PC-3 (cell line): ENCODE data around the gene TAMM41. TPM values are rescaled to one million over a fixed set of nuclear protein-coding genes. Genes with fewer than 3 reads are reported as not detected.

Source experiments
- ATAC-seq: fragments of 200-7000 bp; cut with Tn5 transposase; 2 replicates; pipeline ENCODE4 v1.9.1; 2020; ENCODE audit warnings: mild to moderate bottlenecking, moderate library complexity
- BruUV-seq: library from RNA; stranded (reverse); fragments of 400-500 nt; replicated peaks from 2 replicates; lab custom pipeline; 2021; lab: Mats Ljungman, UMichigan
- CTCF ChIA-PET: fragments of 300-600 bp; sonication (Branson Sonifier 250); formaldehyde crosslinking; loops from one replicate; lab custom pipeline; 2022; ENCODE audit warnings: antibody characterized with exemption; lab: Charles Lee
- POLR2A ChIA-PET: fragments of 300-600 bp; sonication (Branson Sonifier 250); formaldehyde crosslinking; loops from one replicate; lab custom pipeline; 2022; ENCODE audit warnings: antibody characterized with exemption; ENCODE audit not compliant: unreplicated experiment; lab: Charles Lee
- DNase-seq: peaks from one replicate; pipeline ENCODE4 v3.0.0-alpha.2; 2015
- H2AFZ ChIP-seq: fragments of 300-600 bp; sonication (generic); 2 replicates; pipeline ENCODE4 v1.6.0; 2016; ENCODE audit warnings: antibody characterized with exemption, low read length
- H3F3A ChIP-seq: fragments of 300-600 bp; sonication (generic); one replicate; pipeline ENCODE4 v1.6.0; 2017; ENCODE audit warnings: antibody characterized with exemption, low read length, control low read depth, mild to moderate bottlenecking; ENCODE audit not compliant: unreplicated experiment
- H3K27ac ChIP-seq: fragments of 300-600 bp; sonication (generic); 2 replicates; pipeline ENCODE4 v1.5.1; 2016; ENCODE audit warnings: mild to moderate bottlenecking, low read length
- H3K27me3 ChIP-seq: fragments of 300-600 bp; sonication (generic); 2 replicates; pipeline ENCODE4 v1.6.1; 2016; ENCODE audit warnings: low read length, mixed read lengths
- H3K36me3 ChIP-seq: fragments of 300-600 bp; sonication (generic); 2 replicates; pipeline ENCODE4 v1.6.1; 2016; ENCODE audit warnings: low read depth, mixed run types, low read length, mixed read lengths
- H3K4me1 ChIP-seq: fragments of 300-600 bp; sonication (generic); 2 replicates; pipeline ENCODE4 v1.5.1; 2016; ENCODE audit warnings: low read length; ENCODE audit not compliant: insufficient read depth
- H3K4me2 ChIP-seq: fragments of 300-600 bp; sonication (generic); 2 replicates; pipeline ENCODE4 v1.6.0; 2016; ENCODE audit warnings: low read length
- H3K4me3 ChIP-seq: fragments of 300-600 bp; sonication (generic); 2 replicates; pipeline ENCODE4 v1.5.1; 2016; ENCODE audit warnings: mild to moderate bottlenecking, low read length, mixed read lengths
- H3K79me2 ChIP-seq: fragments of 300-600 bp; sonication (generic); 2 replicates; pipeline ENCODE4 v1.6.1; 2017; ENCODE audit warnings: low read length, mixed read lengths
- H3K9ac ChIP-seq: fragments of 300-600 bp; sonication (generic); 2 replicates; pipeline ENCODE4 v1.6.0; 2016; ENCODE audit warnings: mild to moderate bottlenecking, low read length
- H3K9me2 ChIP-seq: fragments of 300-600 bp; sonication (generic); replicated peaks from 2 replicates; pipeline ENCODE4 v1.6.1; 2016; ENCODE audit warnings: mixed run types, low read length, mixed read lengths
- H3K9me3 ChIP-seq: fragments of 300-600 bp; sonication (generic); 2 replicates; pipeline ENCODE4 v1.6.1; 2016; ENCODE audit warnings: low read length, mixed read lengths
- H4K20me1 ChIP-seq: fragments of 300-600 bp; sonication (generic); 2 replicates; pipeline ENCODE4 v1.6.1; 2016; ENCODE audit warnings: low read length, mixed read lengths
- CTCF ChIP-seq: fragments of 300-600 bp; sonication (generic); conservative IDR thresholded peaks from 2 replicates; pipeline ENCODE4 v1.5.1; 2017; ENCODE audit warnings: antibody characterized with exemption, low read depth, mild to moderate bottlenecking, low read length
- EZH2 ChIP-seq: fragments of 300-600 bp; sonication (generic); IDR thresholded peaks from one replicate; pipeline ENCODE4 v1.6.1; 2017; ENCODE audit warnings: antibody characterized with exemption, mild to moderate bottlenecking, low read length; ENCODE audit not compliant: unreplicated experiment
- EZH2phosphoT487 ChIP-seq: fragments of 300-600 bp; sonication (generic); IDR thresholded peaks from 2 replicates; pipeline ENCODE4 v1.6.1; 2018; ENCODE audit warnings: mild to moderate bottlenecking, antibody characterized with exemption, low read length, borderline replicate concordance
- intact Hi-C: fragments of 100-400 bp; cut with micrococcal nuclease; formaldehyde crosslinking; loops from 2 replicates; pipeline ENCODE4 v1.9.0; 2023
- total RNA-seq: library from RNA; depleted of rRNA; stranded (reverse); fragments of >200 nt; gene quantifications from 2 replicates; pipeline ENCODE4 v1.2.3, GENCODE V29; 2014

Gene TAMM41
- total RNA-seq, 1 experiment from 2014 or later: 10.5 TPM

DNA sequence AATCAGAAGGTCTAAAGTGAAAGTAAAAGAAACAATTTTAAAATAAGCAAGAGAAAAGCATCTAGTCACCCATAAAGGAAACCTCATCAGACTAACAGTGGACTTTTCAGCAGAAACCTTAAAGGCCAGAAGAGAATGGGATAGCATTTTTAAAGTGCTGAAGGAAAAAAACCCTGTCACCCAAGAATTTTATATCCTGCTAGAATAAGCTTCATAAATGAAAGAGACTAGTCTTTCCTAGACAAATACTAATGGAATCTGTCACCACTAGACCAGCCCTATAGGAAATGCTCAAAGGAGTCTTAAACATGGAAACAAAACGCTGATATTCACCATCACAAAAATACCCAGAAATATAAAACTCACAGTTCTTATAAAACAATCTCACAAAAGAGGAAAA, 46.9 kb downstream of the TAMM41 start:
- POLR2A ChIA-PET: no interaction called here

GRCh38 chr3:11794927-11795326, 51.8 kb downstream of the TAMM41 start:
- DNase-seq (no peak), ATAC-seq (no peak)
- no peaks in the 10 kb centered on the region for H3K27me3 ChIP-seq
- H3K4me3 ChIP-seq: no peak overlapping the region
- no peaks in the 10 kb centered on the region for H3K9me2 ChIP-seq
- TF ChIP-seq EZH2phosphoT487: no peak
- no peak overlapping the region for H3K4me2 ChIP-seq
- no peak overlapping the region for H3K9ac ChIP-seq
- POLR2A ChIA-PET: no interaction called here
- intact Hi-C loops: no loop called here
- H3F3A ChIP-seq: no peaks in the 10 kb centered on the region
- CTCF ChIA-PET: no interaction called here
- no peaks in the 10 kb centered on the region for H3K9me3 ChIP-seq
- H3K79me2 ChIP-seq: no peaks in the 10 kb centered on the region
- no peak overlapping the region for H2AFZ ChIP-seq
- BruUV-seq: no TSS peak
- peaks cover 38% of the 10 kb centered on the region for H3K36me3 ChIP-seq
- H4K20me1 ChIP-seq: no peaks in the 10 kb centered on the region
- H3K4me1 ChIP-seq: no peaks in the 10 kb centered on the region; the same call in 1 of the 2 replicates
- H3K27ac ChIP-seq: no peak overlapping the region

More for the DNA sequence above, 46.9 kb downstream of the TAMM41 start:
- no peak for TF ChIP-seq CTCF
- TF ChIP-seq EZH2: no peak
- no peak for TF ChIP-seq EZH2phosphoT487
- no peaks in the 10 kb centered on the region for H3K9me3 ChIP-seq
- intact Hi-C loops: loop anchor here (5.0 kb wide), 2 partner anchors 127 to 422 kb away; no protein-coding TSS in a partner anchor
- no peaks in the 10 kb centered on the region for H3K27me3 ChIP-seq
- H3K9me2 ChIP-seq: no peaks in the 10 kb centered on the region
- DNase-seq (no peak), ATAC-seq (no peak)
- H3K27ac ChIP-seq: no peak overlapping the region
- H4K20me1 ChIP-seq: no peaks in the 10 kb centered on the region
- no TSS peak for BruUV-seq
- CTCF ChIA-PET: no interaction called here
- peaks cover 52% of the 10 kb centered on the region for H3K36me3 ChIP-seq
- H3K79me2 ChIP-seq: no peaks in the 10 kb centered on the region
- H3K9ac ChIP-seq: no peak overlapping the region
- H3K4me3 ChIP-seq: no peak overlapping the region
- no peaks in the 10 kb centered on the region; the same call in 1 of the 2 replicates for H3K4me1 ChIP-seq
- no peak overlapping the region for H3K4me2 ChIP-seq
- H3F3A ChIP-seq: no peaks in the 10 kb centered on the region
- H2AFZ ChIP-seq: no peak overlapping the region

DNA sequence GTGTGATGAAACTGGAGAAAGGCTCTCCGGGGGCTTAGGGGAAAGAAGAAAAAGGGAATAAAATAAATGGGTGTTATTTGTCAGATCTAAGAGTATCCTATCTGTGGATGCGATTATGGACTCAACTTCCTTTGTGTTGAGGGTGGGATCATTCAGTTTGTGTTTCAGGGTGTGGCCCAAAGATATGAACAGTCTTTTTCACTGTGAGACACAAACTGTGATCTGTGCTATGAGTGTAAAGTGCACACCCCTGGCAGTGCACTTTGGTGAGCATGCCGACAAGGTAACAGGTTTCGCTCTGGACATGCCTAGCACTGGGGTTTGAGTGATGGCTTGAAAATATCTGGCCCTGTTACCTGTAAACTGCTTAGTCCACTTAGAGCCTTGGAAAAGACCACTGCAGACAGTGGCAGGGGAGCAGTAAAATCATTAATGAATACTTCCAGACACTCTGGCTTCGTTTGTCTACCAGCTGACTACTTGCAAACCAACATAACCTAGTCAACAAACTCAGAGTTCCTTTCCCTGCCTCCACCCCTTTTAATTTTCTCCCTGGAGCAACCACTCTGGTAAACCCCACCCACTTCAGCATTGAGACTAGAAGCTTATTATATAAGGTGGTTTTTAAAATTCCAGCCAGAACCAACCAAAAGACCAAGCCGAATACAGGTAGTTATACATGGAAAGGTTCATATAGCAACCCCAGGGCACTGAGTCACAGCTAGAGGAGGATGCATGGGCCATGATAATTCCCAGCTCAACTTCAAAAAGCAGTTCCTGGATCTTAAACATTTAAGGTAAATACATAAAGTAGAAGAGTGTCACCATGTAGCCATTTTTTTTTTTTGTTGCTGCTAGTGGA, 55.1 kb downstream of the TAMM41 start:
- Histone ChIP-seq H3K9me3 (no peaks in the 10 kb centered on the region), H3K4me2 (no peak overlapping the region), H3K27ac (no peak overlapping the region), H3K9ac (no peak overlapping the region), H3K79me2 (no peaks in the 10 kb centered on the region), H3F3A (no peaks in the 10 kb centered on the region), H2AFZ (no peak overlapping the region), H3K4me3 (no peak overlapping the region), H3K9me2 (no peaks in the 10 kb centered on the region), H3K27me3 (no peaks in the 10 kb centered on the region), H4K20me1 (no peaks in the 10 kb centered on the region), H3K4me1 (no peaks in the 10 kb centered on the region), H3K36me3 (peaks cover 41% of the 10 kb centered on the region)
- intact Hi-C loops: no loop called here
- ATAC-seq: no peak
- TF ChIP-seq EZH2: no peak
- TF ChIP-seq EZH2phosphoT487: no peak
- TF ChIP-seq CTCF: no peak
- CTCF ChIA-PET: no interaction called here
- POLR2A ChIA-PET: interaction anchor here (0.6 kb wide), 1 partner anchor 201 kb away, joined by 4 read pairs; no protein-coding TSS in a partner anchor
- BruUV-seq: no TSS peak
- DNase-seq: peak; percentile 6
